GM21390 (cell line): ENCODE results near the gene SLC22A12.
"Not testable (repeated sequence)": the region's sequence is repeated elsewhere in the genome, so short reads cannot be mapped to it uniquely, and the experiment has no call there.

Source experiments
- ATAC-seq: cut with Tn5 transposase; IDR thresholded peaks from one replicate; pipeline ENCODE4 v1.9.1; 2021; ENCODE audit not compliant: unreplicated experiment

Gene SLC22A12

DNA sequence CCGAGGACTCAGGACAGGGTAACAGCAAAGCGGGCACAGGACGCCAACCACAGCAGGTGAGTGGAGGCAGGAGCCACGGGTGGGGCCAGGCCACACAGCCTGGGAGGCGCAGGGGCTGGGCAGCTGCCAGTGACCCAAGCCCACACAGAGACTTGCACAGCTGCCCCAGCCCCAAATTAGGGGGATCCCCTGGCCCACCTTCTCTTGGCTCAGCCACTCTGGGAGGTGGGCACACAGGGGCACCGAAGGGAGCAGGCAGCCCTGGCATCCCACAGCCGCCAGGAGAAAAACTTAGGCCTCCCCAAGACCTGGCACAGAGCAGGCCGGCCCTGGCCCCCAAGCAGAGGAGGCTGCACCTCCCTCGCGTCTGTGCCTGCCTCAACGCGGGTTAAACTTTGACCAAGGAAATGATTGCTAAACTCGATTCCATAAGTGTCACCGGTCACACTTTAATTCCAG, at the start of gene SLC22A12:
SLC22A12 (plus strand) TSS at position 458 of the 459 bp plus-strand sequence. CDS start 337 bp downstream, outside the sequence.
- no peak for ATAC-seq

DNA sequence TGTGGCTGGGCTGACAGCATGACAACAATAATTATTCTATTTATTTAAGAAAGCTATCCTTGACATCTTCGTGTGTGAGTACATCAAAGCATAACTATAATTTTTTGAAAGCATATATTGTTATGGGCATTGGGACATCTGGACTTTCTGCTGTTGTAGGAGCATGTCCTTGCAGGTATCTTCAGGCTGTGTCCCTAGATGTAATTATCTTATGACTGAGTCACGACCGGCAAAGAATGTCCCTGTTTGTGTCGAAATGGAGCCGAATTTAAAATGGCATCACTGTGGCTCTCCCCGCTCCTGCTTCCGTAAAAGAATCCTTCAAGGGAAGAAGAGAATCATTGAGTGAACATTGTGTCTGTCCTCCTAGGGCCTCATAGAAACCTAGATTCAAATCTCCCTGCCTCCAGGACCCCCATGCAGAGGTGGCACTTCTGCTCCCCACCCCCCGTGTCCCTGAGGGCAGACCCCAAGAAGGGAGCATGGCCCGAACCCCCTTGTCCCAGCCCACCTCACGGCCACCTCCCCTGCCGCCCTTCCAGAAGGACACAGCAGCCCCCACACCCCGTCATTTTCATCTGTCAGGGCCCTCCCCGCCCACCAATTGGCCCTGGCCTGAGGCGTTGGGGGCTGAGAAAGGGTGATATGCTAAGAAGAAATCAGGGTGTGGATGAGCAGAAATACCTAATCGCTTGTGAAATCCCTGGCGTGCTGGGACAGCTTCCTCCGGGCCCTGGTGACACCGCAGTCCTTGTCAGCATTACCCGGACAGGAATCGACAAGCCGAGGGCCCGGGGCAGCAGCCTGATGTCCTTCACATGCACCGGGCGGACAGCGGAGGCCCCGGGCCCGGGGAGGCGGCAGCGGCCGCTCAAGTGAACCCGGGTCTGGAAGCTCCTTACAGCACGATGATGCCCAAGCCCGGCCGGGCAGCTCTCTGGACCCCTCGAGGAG, 48.6 kb upstream of the SLC22A12 start:
- ATAC-seq = no peak

DNA sequence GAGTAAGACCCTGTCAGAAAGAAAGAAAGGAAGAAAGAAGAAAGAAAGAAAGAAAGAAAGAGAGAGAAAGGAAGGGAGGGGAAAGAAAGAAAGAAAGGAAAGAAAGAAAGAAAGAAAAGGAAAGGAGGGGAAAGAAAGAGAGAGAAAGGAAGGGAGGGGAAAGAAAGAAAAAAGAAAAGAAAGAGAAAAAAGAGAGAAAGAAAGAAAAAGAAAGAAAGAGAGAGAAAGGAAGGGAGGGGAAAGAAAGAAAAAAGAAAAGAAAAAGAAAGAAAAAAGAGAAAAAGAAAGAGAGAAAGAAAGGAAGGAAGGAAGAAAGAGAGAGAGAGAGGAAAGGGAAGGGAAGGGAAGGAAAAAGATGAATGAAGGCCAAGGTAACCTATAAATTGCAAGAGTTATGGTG, 47.2 kb upstream of the SLC22A12 start:
- ATAC-seq = no peak

DNA sequence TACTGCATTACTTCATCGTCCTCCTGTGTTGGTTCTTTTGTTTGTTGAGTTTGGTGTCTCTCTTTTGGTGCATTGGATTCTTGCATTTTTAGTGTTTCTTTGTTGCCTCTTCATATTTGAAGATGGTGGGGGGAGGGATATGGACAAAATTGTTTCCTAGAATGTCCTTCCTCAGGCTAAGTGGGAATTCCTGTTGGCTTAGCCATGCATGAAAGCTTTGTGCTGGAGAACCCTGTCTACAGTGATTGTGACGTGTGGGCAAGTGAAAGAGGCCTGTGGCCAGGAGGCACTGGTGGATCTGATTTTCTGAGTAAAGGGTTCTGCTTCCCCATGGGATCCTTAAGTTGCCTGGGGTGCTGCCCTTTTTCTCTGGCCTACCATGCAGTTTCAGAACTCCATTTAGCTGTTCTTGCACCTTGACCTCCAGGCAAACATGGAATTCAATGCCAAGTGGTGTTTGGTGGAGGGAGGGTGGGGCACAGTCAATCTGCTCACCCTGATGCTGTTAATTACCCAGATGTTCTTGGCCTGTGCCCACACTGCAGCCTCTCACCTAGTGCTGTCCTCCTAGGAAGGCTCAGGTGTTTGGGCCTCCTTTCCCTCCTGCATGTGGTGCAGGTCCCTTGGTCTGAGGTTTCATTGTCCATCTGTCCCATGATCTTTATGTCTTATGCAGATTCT, 46.3 kb upstream of the SLC22A12 start:
- ATAC-seq = no peak

DNA sequence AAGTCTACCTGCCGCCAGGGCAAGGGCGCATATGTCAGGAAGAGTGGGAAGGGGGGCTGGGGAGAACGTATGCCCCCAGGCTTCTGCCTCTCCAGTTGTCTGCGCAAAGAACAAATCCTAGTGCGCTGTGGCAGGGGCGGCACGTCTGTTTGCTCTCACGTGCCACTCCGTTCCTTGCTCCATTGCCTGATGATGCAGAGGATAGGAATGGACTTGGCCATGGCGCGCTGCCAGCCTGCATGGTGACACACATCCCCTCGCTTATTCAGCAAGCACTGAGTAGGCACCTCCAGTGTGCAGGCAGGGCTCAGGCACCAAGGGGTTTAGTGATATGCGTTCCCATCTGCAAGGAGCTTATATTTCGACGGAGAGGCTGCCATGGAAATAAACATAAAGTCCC, 45.4 kb upstream of the SLC22A12 start:
- ATAC-seq = no peak

DNA sequence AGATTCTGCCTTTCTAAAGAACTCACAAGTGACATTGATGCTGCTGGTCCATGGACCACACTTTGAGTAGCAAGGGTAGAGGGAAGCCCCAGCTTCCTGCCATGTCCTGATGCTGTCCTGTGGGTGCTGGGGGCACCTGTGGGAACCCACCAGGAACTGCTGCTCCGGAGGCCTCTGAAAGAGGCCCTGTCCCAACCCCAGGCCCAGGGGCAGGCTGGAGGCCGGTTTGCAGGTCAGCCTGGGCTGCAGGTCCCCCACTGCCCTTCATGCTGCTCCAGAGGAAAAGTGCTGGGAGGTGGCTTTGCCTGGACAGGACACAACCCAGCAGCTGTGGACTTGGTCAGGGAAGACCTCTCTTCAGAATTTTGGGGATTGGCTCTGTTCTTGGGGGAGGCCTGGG, 44.8 kb upstream of the SLC22A12 start:
- no peak for ATAC-seq

DNA sequence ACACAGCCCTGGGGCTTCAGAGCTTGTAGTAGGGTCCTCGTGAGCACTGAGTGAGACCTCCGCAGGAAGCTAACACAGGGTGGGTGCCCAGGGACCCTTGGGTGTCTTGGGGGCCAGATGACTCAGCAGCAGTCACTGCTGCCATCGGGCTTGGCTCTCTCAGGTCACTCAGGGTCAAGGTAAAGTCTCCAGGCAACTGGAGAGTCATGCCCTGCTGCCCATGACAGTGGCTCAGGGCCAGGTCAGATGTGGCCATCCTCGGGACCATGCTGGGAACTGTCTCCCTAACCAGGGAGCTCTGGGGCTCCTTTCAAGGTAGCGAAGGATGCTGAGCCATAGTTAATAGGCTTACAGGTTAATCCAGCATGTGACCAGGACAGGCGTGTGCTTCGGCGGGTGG, 44.4 kb upstream of the SLC22A12 start:
- no peak for ATAC-seq

DNA sequence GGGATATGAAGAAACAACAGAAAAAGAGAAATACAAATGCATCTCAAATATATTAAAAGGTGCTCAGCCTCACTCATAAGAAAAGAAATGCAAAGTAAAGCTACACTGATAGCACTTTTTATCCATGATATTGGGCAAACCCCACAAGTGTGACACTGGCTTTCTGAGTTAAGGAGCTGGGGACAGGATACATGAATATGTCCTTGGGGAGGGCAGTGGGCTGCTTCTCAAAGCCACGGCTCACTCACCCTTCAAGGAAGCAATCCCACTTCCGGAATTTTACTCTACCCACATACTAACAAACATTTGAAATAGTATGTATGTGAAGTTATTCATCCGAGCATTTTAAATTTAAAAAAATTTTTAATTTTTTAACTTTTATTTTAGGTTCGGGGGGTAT, 41.1 kb upstream of the SLC22A12 start:
- ATAC-seq = no peak

DNA sequence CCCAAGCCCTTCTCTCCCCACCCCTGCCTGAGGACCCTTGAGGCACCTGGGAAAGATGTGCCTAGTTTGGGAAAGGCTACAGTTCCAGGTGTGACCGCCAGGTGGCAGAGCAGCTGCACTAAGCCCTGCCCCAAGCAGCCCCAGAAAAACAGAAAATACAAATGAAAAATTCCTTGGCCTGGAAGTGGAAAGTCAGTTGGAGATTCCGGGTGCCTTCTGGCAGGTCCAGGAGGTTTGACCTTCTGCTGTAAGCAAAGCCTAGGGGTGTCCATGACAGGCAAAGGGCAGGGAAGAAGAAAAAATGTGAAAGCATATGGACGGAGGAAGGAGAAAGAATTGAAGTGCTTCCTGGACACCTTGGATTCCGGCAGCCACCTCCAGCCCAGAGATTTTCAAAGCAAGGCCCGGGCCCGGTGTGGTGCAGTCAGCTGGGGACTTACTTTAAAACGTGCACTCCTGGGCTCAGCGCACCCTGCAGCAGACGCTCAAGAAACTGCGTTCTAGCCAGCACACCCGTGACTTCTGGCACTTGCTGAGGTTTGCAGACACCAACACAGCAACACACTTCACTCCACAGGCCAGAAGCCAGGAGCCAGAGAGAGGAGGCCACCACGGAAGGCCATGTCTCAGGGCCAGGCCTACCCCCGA, 37.3 kb upstream of the SLC22A12 start:
- no peak for ATAC-seq

DNA sequence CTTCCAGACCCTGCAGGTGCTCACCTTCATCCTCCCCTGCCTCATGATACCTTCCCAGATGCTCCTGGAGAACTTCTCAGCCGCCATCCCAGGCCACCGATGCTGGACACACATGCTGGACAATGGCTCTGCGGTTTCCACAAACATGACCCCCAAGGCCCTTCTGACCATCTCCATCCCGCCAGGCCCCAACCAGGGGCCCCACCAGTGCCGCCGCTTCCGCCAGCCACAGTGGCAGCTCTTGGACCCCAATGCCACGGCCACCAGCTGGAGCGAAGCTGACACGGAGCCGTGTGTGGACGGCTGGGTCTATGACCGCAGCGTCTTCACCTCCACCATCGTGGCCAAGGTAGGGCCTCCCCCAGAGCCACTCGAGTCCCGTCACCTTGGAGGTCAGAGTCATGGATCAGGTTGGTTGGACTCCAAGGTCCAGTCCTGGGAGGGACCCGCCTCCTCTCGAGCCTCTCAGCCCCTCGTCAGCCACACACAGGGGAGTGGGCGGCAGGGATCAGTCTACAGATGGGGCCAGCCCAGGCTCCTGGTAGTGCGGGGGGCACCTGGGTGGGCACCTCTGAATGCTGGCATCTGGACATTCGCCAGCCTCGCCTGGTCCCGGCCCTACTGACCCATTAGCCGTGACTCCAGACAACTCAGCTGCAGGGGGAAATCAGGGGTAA, 34.8 kb upstream of the SLC22A12 start:
- no peak for ATAC-seq

DNA sequence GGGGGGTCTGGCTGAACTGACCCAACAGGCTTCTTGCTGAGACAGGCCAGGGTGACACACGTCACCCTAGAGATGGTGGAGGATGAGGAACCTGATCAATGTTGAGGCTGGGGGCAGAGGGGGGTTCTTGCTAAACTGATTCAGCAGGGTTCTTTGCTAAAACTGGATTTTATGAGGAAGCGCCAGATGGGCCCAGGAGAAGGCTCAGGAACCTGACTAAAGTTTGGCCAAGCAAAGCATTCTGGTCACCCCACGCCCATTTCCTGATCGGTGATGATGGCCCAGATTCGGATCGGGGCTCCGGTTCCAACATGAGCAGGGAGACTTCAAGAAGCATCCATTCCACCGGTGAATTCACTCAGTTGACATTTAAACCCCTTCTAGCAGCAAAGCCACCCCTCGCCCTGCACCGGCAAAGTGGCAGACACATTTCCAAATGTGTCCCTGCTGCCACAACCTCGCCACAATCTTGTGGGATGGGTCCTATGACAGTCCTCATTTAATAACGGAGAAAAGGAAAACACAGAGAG, 34.2 kb upstream of the SLC22A12 start:
- ATAC-seq = no peak

DNA sequence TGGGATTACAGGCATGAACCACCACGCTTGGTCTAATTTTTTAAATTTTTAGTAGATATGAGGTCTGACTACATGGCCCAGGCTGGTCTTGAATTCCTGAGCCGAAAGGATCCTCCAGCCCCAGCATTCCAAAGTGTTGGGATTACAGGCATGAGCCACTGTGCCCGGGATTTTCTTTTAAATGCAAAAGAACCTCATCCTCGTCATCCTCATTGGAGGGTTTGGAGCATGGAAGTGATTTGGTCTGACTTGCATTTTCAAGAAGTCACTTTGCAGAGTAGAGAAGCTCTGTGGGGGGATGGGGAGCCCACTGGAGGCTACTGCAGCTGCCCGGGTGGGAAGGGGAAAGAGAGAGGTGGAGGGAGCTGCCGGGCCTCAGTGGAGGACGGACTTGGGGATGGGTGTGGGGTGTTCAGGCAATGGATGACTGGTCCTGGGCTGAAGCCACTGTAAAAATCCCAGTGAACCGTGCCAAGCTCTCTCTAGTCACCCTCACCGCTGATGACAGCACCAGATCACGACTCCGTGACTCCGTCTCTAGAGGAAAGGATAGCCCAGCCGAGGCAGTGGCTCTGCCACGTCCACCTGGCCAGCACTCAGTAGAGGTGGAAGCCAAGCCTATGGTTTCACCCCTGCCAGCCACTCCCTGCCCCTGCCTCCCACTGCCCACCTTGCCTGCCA, 32.8 kb upstream of the SLC22A12 start:
- ATAC-seq = no peak

DNA sequence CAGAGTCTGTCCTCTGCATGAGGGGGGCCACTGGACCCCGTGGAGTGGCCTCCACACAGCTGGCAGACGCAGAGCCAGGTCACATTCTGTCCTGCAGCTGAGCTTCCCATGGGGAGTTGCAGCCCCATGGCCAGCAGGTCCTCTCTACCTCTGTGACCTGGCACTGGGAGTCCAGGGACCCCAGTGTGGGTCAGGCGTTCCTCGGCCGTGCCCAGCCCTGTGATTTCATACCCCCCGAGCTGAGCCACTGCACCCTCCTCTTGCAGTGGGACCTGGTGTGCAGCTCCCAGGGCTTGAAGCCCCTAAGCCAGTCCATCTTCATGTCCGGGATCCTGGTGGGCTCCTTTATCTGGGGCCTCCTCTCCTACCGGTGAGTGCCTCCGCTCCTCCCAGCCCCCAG, 32.2 kb upstream of the SLC22A12 start:
- ATAC-seq = no peak

DNA sequence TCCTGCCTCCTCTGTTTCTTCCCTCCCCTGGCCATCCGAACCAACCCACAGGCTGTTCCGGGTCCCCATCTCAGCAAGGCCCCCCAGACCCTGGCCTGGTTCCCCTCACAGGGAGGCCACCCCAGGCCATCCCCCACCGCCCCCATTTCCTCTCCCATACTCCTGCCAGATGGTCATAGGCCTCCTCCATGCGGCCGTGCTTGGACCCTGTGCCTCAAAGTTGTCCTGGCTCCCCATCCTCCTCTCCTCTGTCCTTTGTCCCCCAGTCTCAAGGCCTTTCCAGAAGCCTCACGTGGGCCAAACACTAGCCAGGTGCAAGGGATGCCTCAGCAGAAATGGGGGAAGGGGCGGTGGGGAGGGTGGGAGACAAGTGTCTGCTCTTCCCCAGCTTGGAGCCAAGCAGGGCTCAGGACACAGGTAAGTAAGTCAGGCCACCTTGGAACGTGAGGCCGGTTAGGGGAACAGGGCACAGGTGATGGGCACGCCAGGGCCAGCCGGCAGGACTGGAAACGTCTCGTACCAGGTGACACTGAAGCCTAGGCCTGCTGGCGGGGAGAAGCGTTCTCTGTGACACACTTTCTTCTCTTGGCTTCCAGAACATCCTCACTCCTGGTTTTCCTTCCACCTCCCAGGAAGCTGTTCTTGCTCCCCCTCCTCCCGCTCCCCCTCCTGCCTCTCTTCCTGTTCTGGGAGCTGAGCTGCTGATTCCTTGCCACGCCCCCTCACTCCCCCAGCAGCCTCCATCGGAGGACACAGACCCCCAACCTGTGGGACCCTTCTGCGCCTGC, 31.5 kb upstream of the SLC22A12 start:
- ATAC-seq = no peak

DNA sequence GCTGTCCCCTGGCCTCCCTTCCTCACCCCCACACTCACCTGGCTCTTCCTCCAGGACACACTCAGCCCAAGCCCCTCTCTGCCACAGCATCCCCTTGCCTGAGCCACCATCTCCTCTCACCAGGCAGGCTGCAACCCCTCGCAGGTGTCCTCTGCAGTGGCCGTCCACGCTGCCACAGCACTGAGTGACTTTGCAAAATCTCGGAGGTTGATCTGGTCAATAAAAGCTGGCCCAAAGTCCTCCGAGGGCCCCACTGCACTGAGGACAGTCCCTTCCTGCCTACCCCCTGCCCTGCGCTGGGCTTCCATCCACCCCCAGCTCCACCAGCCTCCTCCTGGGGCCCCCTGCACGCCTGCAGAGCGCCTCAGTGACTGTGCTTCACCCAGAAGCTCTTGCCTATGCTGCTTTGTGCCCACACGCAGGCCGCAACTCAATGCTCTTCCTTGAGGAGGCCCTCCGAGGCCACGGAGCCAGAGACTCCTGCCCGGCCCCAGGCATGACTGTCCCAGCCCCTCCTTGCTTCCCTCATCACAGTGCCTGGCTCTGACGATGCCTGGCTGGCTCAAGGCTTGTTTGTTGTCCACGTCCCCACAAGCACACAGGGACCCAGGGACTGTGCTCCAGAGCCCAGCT, 30.8 kb upstream of the SLC22A12 start:
- ATAC-seq = no peak

DNA sequence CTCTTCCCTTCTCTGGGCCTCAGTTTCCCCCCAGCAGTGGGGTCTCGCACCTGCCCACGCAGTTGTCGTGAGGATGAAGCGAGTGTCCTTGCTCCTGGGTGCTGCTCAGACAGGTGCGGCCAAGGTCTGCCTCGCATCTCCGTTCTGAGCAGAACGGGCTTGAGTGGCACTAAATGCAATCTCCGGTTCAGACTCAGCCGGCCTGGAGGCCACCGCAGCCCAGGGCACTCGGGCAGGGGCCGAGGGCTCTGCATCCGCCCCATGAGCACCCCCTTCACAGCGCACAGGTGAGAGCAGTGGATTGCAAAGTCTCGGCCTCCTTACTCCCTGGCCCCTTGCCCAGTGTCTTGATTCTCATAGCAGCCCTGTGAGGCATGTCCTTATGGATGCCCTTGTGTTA, 30.1 kb upstream of the SLC22A12 start:
- no peak for ATAC-seq

DNA sequence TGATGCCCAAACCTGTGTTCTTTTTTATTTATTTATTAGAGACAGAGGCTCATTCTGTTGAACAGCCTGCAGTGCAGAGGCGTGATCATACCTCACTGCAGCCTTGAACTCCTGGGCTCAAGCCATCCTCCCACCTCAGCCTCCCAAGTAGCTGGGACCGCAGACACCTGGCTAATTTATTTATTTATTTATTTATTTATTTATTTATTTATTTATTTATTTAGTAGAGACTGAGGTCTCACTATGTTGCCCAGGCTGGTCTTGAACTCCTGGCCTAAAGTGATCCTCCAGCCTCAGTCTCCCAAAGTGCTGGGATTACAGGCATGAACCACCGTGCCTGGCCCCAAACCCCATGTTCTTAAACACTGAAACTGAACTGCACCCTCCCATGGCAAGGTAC, 29.6 kb upstream of the SLC22A12 start:
- not testable (repeated sequence) for ATAC-seq

DNA sequence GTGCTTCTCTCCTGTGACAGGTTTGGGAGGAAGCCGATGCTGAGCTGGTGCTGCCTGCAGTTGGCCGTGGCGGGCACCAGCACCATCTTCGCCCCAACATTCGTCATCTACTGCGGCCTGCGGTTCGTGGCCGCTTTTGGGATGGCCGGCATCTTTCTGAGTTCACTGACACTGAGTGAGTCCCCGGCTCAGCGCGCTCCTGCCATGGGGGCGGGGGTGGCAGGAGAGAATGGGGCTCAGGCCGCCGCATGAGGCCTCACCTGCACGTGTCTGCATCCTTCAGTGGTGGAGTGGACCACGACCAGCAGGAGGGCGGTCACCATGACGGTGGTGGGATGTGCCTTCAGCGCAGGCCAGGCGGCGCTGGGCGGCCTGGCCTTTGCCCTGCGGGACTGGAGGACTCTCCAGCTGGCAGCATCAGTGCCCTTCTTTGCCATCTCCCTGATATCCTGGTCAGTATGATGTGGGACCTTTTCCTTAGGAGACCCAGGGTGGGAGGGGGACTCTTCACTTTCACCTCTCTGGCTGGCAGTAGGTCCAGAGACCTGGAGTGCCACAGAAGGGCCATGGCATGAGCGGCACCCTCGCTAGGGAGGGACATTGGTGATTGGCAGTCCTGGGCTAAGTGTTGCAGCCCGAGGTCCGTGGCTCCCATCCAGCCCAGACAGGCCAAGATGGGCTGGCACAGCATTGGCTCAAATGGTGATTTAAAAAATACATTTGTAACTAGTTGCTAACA, 28.9 kb upstream of the SLC22A12 start:
- ATAC-seq = no peak
